ENCODE data around the gene TXNRD2.

Gene TXNRD2

GRCh38 chr22:19963863-19964642 lies 22.4 kb upstream of the TXNRD2 start:
- no peak for DNase-seq (ENCODE audit: insufficient read length, low spot score)

GRCh38 chr22:19962909-19963806 lies 21.5 kb upstream of the TXNRD2 start:
- DNase-seq (ENCODE audit: insufficient read length, low spot score) (no peak), FAIRE-seq (no peak)
- no peak for TF ChIP-seq CTCF (IDR thresholded peaks at IDR 0.05; ENCODE audit: insufficient read depth, missing control alignments)

More at GRCh38 chr22:19963863-19964642, 22.4 kb upstream of the TXNRD2 start:
- FAIRE-seq, result no peak
- no peak for TF ChIP-seq CTCF (IDR thresholded peaks at IDR 0.05; ENCODE audit: insufficient read depth, missing control alignments)

- TF ChIP-seq CTCF (IDR thresholded peaks at IDR 0.05; ENCODE audit: insufficient read depth, missing control alignments), result peak; percentile 46
- DNase-seq (ENCODE audit: insufficient read length, low spot score), result peak; percentile 74
- no peak for FAIRE-seq
Observed at GRCh38 chr22:19962246-19962908, 20.8 kb upstream of the TXNRD2 start.

- TF ChIP-seq CTCF (IDR thresholded peaks at IDR 0.05; ENCODE audit: insufficient read depth, missing control alignments), result no peak
- no peak for DNase-seq (ENCODE audit: insufficient read length, low spot score)
- no peak for FAIRE-seq
Observed at GRCh38 chr22:19961868-19962245, 20.2 kb upstream of the TXNRD2 start.

- FAIRE-seq (no peak), DNase-seq (ENCODE audit: insufficient read length, low spot score) (no peak)
- TF ChIP-seq CTCF (IDR thresholded peaks at IDR 0.05; ENCODE audit: insufficient read depth, missing control alignments), result no peak
Observed at GRCh38 chr22:19961201-19961580, 19.6 kb upstream of the TXNRD2 start.

GRCh38 chr22:19960491-19961200 lies 19.0 kb upstream of the TXNRD2 start:
- TF ChIP-seq CTCF (IDR thresholded peaks at IDR 0.05; ENCODE audit: insufficient read depth, missing control alignments), result no peak
- DNase-seq (ENCODE audit: insufficient read length, low spot score), result no peak
- FAIRE-seq, result no peak
